GM18873 (cell line): ENCODE measurements around the gene AQR.
"Not testable (repeated sequence)": the region's sequence is repeated elsewhere in the genome, so short reads cannot be mapped to it uniquely, and the experiment has no call there.

Experiments used
- ATAC-seq: cut with Tn5 transposase; IDR thresholded peaks from one replicate; pipeline ENCODE4 v1.9.1; 2021; ENCODE audit warnings: mild to moderate bottlenecking, moderate library complexity, moderate number of reproducible peaks; ENCODE audit not compliant: unreplicated experiment, low FRiP score

AQR gene

GRCh38 chr15:34969340-34970097 lies at the start of gene AQR:
AQR (minus strand) TSS chr15:34969742; CDS start chr15:34969613, 129 bp downstream.
- ATAC-seq, result peak; percentile 97

GRCh38 chr15:35014241-35014640 lies 44.7 kb upstream of the AQR start:
- ATAC-seq, result no peak

DNA sequence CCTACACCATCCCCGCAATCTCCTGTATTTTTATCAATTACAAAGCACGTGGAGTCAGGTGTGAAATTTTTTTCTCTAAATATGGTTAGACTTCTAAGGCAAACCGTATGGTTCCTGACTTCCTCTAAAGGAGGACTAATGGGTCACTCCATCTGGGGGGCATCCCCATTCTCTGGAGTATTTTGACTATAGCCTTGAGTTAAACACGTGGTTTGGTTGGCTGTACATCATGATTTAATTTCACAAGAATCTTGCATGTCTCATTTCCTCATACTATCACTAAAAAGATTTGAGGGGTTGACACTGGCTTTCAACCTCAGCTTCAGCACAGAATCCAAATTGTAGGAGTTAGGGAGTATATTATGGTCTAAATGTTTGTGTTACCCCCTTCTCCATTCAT lies 43.8 kb upstream of the AQR start:
- no peak for ATAC-seq

DNA sequence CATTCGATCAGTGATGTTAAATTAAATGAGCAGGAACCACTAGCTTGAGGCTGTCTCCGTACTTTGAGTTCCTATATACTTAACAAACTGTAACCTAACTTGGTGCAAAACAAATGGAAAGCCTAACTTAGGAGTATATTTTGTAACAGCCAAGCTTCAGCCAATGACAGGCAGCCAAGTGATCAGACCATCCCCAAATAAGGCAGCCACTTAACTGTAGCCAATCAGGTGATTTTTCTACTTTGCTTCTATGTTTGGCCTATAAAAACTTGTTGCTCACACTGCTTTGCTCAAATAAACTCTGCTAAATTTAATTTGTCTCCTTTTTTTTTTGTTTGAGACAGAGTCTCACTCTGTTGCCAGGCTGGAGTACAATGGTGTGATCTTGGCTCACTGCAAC lies 37.9 kb upstream of the AQR start:
- ATAC-seq, result no peak

GRCh38 chr15:35005933-35006332 lies 36.4 kb upstream of the AQR start:
- no peak for ATAC-seq

DNA sequence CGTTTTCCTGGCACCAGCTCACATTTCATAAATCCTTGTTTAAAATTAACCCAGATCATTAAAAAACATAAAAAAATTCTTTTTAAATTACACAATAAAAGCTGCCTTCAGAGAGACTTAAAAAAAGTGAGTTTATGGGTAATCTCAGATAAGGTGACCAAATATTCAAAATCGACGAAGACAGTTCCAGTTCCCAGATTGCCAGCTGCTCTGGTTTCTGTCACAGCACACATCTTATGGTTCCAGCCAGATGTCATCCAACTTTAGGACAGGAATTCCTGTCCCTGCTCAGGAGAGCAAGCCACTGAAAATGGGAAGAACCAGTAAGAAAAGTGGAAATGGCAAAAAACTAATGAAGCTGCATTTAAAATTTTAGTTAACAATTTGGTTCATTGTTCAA lies 34.4 kb upstream of the AQR start:
- no peak for ATAC-seq

DNA sequence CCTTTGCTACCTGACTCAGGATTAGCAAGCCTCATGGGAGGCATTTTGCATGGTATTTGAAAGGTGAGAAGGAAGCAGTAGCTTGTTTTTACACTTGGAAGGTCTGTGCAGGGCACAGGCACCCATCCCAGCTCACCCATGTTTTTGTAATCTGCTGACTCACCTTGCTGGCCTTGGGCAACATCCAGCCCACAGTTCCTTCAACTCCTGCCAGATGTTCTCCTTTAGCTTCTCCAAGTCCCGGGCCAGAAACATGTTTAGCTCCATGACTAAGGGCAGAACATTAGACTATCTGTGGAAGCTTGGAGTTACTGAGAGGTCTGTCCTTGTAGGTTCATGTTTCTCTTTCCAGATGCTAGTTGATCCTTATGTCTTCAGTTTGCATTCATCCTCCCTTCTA lies 31.0 kb upstream of the AQR start:
- ATAC-seq, result no peak

- ATAC-seq, result no peak
Observed at GRCh38 chr15:34999906-35000305, 30.4 kb upstream of the AQR start.

- ATAC-seq, result no peak
Observed at GRCh38 chr15:34994925-34995324, 25.4 kb upstream of the AQR start.

DNA sequence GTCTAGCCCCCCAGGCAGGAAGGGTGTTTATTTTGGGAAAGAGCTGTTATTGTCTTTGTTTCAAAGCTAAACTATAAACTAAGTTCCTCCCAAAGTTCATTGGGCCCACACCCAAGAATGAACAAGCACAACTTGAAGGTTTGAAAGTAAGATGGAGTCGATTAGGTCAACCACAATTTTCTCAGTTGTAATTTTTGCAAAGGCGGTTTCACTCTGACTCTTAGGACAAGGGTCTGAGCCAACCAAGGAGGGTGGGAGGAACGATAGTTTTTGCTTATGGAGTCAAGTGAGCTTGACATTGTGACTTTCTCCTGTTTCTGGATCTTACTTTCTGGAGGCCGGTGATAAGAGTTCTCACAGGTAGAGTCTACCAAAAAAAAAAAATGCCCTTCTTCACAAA lies 24.3 kb upstream of the AQR start:
- peak; percentile 87 for ATAC-seq

GRCh38 chr15:34993412-34993811 lies 23.9 kb upstream of the AQR start:
- ATAC-seq, result no peak

DNA sequence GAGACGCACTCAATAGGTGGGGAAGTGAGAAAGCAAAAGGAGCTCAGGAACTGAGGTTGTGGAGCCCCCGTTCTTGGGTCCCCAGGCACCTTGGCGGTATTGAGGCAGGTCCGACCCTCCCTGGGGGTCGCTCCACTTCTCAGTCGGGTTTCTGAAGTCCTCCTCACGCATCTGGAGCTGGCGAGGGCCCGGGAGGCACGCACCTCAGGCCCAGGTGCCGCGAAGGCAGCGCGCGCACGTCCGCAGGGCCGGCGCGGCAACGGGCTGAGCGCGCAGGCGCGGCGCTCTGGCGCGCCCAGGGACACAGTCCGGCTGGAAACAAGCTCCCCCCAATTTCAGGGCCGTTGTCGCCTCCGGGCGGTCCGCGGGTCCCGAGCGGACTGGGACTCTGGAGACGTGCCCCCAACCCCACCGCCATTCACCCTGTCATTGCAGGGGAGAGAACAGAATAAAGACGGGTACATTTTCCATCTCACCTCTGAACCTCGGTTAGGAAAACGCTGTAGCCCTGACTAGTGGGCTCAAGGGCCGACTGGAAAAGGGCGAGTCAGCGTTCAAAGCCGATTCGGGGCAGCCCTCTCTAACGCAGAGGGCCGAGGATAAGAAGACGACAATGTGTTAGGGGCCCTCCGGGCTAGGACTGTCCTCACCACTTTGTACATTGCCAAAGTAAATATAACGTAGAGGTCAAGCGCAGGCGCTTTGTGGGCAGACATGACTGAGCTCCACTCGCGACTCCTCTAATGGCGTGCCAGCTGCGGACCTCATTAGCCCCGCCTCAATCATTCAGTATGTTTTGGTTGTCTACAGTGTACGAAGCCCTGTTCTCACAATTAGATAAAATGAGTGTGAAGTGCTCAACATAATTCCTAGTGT lies 18.7 kb upstream of the AQR start, which contains the start of gene ZNF770:
TSS of gene ZNF770 (minus strand) at position 261 of the 876 bp plus-strand sequence. CDS start 4,853 bp downstream, outside the sequence.
- peak; percentile 67 for ATAC-seq

- ATAC-seq, result no peak
Observed at GRCh38 chr15:34987609-34988026, 18.1 kb upstream of the AQR start.

DNA sequence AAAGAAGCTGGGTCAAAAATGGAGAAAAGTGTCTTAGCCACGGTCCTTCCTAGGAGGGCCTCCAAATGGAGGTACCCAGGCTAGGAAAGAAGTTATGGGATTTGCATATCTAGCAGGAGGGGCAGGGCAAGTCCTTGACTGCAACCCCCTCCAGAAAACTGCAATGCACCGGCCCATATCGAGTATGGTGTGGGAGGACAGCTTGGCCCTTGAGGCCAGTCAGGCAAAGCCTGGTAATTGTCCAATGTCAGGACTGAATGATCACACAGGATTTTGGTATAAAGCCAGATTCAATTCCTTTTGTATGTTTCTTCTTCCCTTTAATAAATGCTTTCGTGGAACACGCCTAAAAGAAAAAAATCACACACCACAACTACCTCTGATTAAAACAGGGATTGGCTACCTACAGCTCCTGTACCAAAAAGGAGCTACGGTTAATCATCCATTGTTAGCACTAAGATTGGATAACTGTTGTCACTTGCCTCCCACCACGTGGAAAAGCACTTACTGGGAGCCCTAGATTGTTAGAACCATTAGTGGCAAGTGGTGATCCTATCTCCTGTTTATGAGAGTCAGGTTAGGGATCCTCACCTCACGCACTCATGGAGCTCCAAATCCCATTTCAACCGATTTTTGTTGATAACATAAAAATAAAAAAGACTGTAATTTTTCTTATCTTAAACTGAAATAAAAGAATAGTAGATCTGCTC lies 17.4 kb upstream of the AQR start:
- no peak for ATAC-seq

- no peak for ATAC-seq
Observed at GRCh38 chr15:34986326-34986725, 16.8 kb upstream of the AQR start.

DNA sequence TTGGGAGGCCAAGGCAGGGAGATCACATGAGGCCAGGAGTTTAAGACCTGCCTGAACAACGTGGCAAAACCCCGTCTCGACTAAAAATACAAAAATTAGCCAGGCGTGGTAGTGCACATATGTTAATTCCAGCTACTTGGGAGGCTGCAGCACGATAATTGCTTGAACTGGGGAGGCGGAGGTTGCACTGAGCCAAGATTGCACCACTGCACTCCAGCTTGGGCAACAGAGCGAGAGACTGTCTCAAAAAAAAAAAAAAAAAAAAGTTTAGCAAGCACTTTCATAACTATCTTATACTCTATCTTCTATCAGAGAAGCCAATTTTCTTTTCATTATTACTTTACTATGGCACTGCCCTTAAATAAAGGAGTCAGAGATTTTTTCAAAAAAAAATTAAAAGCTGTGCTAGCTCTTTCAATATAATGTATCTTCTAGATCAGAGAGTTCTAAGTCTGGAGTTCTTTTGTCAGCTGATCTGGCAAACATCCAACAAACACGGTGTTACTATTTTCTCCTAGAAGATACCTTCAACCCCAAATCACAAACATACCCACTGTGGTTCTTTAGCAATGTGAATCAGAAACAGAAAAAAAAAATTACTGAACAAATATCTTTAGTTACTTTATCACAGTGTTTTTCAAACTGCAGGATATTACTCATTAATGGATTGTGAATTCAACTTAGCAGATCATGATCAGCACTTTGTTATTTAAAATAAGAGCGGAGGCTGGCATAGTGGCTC lies 15.5 kb upstream of the AQR start:
- no peak for ATAC-seq

- no peak for ATAC-seq
Observed at GRCh38 chr15:34976743-34977142, 7.2 kb upstream of the AQR start.

DNA sequence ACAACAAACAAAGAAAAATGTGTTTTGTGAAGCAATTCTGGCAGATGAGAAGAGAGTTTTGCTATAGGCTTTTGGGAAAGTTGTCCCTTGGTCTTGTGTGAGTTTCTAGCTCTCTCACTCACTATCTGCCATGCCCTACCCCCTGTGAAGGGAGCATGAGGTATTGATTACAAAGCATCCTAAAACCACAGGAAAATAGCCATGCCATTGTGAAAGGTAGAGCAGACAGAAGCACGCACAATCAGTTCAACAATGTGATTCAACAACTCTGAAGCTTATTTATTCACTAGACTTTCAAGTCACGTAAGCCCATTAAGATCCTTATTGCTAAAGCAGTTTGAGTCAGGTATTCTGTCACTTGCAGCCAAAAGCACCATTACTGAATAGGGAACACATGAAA lies 6.5 kb upstream of the AQR start:
- no peak for ATAC-seq

DNA sequence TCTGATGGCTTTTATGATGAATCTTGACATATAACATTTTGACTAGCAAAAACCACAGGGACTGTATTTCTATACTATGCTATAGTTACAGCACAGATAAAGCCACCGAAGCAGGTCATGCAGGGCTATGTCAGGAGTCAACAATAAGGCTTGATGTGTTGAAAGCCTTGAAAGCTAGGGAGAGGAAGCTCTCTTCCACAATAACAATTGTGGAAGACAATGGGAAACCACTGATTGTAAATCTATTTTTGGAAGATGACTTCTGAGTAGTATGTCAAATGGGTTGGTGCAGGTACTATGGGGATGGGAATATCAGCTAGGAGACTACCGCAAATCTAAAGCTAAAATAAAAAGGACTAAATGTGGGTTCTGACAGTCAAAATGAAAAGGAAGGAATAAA lies 4.0 kb upstream of the AQR start:
- ATAC-seq, result no peak

- ATAC-seq, result not testable (repeated sequence)
Observed at GRCh38 chr15:34970098-34970643, 629 bp upstream of the AQR start.
